ENCODE data around the gene ZNFX1.
"Not testable (repeated sequence)": the region's sequence is repeated elsewhere in the genome, so short reads cannot be mapped to it uniquely, and the experiment has no call there.

The ZNFX1 gene

DNA sequence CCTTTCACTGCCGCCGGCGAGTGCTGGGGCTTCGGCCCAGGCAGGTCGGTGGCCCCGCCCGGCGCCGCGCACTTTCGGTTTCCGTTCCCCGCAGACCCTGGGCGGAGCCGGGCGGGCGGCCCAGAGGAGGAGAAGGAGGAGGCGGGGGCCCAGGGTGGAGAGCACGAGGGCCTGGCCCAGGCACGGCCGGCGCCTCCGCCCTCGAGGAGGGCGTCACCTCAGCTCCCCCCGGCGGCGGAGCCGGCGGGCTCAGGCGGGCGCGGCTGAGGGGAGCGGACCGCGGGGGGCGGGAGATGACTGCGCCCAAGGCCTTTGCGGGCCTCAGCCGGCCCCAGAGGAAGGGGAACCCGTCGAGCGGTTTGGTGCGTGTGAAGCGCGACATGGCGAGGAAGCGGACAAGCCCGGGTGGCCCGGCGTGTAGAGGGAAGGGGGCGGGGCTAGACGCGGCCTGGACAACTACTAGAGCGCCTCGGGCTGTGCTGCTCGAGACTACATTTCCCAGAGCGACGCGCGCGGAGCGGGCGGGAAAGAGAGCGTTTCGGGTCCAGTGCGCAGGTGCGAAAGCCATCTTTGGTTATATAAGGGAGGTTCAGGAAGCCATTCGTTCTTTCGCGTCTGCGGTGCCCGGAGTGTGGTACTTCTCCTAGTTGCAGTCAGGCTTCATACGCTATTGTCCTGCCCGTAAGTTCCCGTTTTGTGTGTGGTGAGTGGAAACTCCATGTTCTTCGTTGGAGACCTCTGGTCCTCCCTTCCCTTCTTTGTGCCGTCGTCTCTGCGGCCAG lies at the start of gene ZNFX1:
Gene ZNFX1, minus strand, starts transcription at position 22 of the 782 bp plus-strand sequence. CDS start 2,218 bp downstream, outside the sequence.
- DNase-seq = peak; percentile 49

DNA sequence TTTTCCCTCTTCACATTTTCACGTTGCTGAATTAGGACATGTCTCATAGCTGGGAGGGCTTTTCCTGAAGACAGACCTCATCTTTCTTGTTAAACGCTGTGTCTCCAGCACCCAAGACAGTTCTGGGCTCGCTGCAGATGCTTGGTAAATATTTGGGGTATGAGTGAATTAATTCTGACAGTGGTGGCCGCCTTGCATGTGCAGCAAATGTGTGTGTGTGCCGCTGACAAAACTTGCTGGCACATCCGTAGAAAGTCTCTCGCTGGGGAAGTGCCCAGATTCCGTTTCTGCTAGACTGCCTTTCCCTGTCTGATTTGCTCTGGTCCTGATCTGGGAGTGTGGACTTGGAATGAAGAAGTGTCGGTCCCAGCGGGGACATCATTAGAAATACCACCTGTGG lies 48.2 kb upstream of the ZNFX1 start:
- DNase-seq = no peak

DNA sequence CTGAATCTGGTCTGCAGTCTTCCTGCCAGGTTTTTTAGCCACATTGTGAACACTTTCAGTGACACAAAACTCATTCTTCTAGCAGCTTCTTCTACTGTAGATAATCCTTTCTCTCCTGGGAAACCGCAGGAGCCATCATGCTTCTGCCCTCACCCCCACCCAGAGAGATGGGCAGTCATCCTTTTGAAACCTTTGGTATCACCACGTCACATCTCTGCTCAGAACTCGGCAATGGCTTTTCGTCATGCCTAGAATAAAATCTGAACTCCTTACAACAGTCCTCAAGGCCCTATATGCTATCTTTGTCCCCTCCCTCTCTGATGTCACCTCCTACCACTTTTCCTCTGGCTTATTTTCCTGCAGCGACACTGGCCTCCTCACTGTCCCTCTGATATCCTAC lies 46.4 kb upstream of the ZNFX1 start:
- no peak for DNase-seq

GRCh38 chr20:49323622-49324238 lies 45.9 kb upstream of the ZNFX1 start:
- no peak for DNase-seq

DNA sequence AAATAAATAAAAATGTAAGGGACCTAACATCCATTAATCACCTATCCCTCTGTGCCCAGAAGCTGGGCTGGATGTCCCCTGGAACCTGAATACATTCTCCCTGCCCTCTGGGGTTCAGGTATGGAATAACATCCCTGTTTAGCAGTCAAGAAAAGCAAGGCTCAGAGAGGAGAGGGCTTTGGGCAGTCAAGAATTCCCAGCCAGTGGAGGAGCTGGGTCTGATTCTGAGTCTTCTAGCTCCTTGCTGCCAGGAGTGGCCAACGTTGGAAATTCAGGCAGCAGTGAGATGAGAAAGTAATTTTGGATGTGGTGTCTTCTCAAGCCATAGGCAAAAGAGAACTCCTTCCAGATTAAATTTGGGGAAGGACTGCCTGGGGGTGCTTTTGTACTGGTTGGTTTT lies 42.6 kb upstream of the ZNFX1 start:
- no peak for DNase-seq

- no peak for DNase-seq
Measured at GRCh38 chr20:49319208-49319809, 41.5 kb upstream of the ZNFX1 start.

GRCh38 chr20:49318430-49319207 lies 40.8 kb upstream of the ZNFX1 start:
- no peak for DNase-seq

- DNase-seq = no peak
Measured at GRCh38 chr20:49318091-49318429, 40.2 kb upstream of the ZNFX1 start.

- DNase-seq = no peak
Measured at GRCh38 chr20:49316704-49317103, 38.8 kb upstream of the ZNFX1 start.

GRCh38 chr20:49315580-49315979 lies 37.7 kb upstream of the ZNFX1 start:
- no peak for DNase-seq

GRCh38 chr20:49314052-49314451 lies 36.2 kb upstream of the ZNFX1 start:
- not testable (repeated sequence) for DNase-seq

DNA sequence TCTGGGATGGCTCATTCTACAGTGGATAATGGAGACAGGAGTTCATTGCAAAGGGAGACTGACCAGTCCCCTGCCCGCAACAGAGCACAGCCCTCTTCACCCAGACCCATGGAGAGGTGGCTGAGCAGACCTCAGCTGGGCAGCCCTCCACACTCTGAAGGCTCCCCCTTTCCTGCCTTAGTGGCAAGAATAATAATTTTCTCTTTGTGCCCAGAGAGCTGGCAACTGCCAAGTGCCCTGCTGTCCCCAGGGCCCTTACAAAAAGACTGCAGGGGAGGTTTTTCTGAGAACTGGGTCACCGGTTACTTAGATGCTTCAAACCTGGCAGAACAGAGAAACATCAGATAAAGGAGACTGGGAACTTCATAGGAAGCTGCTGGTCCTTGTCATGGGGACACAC lies 35.4 kb upstream of the ZNFX1 start:
- DNase-seq = no peak

- DNase-seq = no peak
Measured at GRCh38 chr20:49312661-49313060, 34.8 kb upstream of the ZNFX1 start.

- DNase-seq = no peak
Measured at GRCh38 chr20:49310705-49311104, 32.8 kb upstream of the ZNFX1 start.

DNA sequence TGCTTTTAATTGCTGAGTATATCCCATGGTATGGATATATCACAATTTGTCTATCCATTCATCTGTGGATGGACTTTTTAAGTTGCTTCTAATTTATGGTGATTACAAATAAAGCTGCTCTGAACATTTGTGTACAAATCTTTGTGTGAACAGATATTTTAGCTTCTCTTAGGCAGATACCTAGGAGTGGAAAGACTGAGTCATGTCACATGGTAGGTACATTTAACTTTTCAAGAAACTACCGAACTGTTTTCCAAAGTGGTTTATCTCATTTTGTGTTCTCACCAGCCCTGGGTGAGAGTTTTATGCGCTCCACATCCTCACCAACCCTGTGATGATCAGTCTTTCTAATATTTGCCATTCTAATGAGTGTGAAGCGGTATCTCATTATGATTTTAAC lies 31.0 kb upstream of the ZNFX1 start:
- DNase-seq = no peak

DNA sequence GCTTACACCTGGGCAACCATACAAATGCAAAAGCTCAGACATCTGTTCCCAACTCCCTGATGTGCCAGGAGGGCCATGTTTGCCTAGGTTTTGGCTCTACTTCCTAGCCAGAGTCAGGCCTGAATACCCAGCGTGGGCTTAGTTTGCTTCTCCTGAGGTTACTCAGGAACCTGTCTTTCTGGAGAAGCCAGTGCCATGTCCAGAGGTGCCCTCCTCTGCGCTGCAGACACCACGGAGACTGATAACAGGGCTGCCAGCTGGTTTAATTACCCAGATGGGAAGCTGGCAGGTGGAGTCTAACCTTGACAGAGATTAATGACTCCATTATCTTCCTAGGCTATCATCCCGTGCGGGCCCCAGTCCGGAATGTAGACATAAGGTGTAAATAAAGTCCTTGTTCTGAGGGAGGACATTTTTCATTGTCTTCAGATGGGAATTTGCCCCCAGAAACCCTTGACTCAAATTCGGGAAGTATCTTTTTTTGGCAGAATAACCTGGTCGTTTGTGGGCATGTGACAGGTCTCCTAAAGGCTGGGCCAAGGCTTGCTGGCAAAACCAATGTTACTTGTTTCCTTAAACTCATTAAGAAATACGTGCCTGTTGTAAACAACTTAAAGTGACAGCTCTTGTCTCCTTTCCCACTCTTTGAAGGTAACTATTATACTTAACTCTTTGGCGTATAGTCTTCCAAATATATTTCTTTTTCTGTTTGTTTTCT lies 29.2 kb upstream of the ZNFX1 start:
- no peak for DNase-seq

- DNase-seq = no peak
Measured at GRCh38 chr20:49303065-49303552, 25.3 kb upstream of the ZNFX1 start.

DNA sequence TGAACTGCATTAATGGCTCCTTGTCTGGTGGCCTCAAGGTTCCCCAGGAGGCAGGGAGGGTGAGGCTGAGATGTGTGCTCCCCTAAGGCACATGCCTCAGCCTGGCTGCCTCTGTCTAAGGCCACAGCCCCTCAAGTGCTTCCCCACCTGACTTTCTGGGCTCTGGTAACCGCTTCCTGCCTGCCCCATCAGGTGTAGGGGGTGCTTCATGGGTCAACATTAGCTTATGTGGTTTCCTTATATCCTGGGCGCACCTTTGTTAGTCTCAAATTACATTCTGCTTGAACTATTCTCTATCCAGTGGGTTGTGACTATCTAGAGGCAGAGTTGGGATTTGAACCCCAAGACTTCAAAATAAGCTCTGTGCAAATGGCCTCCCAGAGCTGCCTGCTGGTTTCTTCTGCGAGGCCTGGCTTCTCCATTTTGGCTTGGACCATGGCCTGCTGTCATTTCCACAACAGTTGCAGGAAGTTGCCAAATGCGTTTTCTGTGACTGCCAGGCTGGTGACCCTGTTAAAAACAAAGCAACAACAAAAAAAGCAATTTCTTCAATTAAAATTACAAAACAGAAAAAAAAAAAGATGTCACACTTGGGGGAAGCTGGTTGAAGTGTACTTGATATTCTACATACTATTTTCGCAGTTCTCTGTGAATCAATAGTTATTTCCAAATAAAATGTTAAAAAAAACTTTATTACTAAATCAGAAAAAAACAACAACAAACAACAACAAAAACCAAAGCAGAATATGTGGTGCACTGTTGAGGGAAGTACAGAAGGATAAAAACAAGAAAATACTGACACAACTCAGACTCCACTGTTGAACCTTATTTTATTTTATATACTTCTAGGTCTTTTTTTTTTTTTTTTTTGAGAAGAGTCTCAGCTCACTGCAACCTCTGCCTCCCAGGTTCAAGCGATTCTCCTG lies 20.0 kb upstream of the ZNFX1 start:
- no peak for DNase-seq

DNA sequence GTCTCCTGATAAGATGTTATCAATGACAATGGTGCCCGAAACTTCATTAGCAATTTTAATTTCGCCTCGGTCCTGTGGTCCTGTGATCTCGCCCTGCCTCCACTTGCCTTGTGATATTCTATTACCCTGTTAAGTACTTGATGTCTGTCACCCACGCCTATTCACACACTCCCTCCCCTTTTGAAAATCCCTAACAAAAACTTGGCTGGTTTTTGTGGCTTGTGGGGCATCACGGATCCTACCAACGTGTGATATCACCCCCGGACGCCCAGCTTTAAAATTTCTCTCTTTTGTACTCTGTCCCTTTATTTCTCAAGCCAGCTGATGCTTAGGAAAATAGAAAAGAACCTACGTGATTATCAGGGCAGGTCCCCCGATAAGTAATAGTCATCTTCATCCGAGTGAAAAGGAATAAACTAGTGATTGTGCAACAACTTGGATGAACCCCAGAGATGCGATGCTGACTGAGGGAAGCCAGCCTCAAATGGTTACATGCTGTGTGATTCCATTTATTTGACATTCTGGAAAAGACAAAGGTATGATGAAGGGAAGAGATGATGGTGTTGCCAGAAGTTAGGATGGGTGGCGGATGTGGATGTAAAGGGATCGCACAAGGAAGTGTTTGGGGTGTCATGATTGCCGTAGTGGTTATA lies 16.3 kb upstream of the ZNFX1 start:
- DNase-seq = not testable (repeated sequence)

- no peak for DNase-seq
Measured at GRCh38 chr20:49293122-49293521, 15.3 kb upstream of the ZNFX1 start.

DNA sequence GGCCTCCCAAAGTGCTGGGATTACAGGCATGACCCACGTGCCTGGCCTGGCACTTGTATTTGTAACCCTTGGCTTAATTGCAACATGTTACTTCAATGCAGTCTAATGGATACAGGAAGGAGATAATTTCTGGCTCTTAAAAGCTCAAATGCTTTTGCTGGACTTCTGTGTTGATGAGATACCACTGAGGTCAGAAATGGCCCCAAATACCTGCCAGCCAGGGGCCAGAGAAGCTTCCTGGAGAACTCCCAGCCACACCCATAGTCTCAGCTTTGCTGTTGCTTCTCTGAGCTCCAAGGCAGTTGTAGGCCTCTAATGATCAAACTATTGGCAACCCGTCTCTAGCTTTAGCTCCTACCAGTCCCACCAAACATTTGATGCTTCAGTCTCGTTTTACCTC lies 14.2 kb upstream of the ZNFX1 start:
- DNase-seq = no peak

All from cortex of kidney (tissue), 1 donor.